LNCaP clone FGC (cell line): Measurements from ENCODE around the gene SUOX.

Experiments used
- DNase-seq: peaks from one replicate; pipeline ENCODE4 v3.0.0-alpha.2; 2011; ENCODE audit warnings: low read depth
- H3K4me3 ChIP-seq: 2 replicates; pipeline ENCODE4 v1.5.1; 2011; ENCODE audit warnings: mild to moderate bottlenecking, low read depth, low read length, control low read depth
- TF ChIP-seq, protein P1 (sequence below): IDR thresholded peaks from 2 replicates; pipeline ENCODE4 v1.5.1; 2012; ENCODE audit warnings: mild to moderate bottlenecking; ENCODE audit not compliant: control insufficient read depth, insufficient read depth; ENCODE audit errors: extremely low read depth

SUOX gene

DNA sequence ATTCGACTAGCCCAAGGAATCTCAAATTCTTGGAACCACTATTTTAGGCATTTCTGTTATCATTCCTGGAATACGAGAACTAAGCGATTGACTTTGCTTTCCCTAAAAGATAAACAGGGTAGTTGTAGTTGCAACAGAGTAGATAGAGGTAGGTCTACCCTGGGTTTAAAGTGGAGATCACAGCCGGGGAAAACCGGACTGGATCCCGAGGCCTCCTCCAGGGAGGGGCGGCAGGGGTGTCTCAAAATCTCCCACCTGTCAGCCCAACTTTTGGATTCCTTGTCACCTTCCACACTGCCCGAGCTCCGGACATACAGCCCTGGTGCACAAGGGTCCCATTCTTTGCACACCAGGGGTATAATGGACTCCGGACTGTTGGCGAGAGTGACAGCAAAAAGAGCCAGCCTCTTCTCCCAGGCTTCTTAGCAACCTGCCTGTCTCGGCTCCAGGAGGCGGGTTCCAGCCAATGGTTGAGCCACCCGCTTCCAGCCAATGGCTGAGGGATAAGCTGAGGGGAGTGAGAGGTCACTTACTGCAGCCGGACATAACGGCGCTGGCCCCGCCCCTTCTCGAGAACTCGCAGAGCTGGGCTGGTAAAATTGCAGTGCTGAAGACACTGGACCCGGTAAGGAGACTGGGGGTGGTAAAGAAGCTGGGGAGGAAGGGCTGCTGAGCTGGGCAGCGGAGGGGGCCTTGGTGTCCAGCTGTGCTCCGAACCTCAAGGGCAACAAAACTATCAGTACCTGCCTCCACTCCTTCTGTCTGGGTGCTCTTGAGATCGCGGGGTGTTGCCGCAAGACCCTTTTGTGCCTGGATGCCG lies at the start of gene SUOX:
Gene SUOX (plus strand): TSS at position 562 of the 820 bp plus-strand sequence. CDS start 4,946 bp downstream, outside the sequence.
- DNase-seq, result peak; percentile 95
- peak within 1 kb of the TSS; percentile 76 for H3K4me3 ChIP-seq
- TF ChIP-seq, protein P1, sequence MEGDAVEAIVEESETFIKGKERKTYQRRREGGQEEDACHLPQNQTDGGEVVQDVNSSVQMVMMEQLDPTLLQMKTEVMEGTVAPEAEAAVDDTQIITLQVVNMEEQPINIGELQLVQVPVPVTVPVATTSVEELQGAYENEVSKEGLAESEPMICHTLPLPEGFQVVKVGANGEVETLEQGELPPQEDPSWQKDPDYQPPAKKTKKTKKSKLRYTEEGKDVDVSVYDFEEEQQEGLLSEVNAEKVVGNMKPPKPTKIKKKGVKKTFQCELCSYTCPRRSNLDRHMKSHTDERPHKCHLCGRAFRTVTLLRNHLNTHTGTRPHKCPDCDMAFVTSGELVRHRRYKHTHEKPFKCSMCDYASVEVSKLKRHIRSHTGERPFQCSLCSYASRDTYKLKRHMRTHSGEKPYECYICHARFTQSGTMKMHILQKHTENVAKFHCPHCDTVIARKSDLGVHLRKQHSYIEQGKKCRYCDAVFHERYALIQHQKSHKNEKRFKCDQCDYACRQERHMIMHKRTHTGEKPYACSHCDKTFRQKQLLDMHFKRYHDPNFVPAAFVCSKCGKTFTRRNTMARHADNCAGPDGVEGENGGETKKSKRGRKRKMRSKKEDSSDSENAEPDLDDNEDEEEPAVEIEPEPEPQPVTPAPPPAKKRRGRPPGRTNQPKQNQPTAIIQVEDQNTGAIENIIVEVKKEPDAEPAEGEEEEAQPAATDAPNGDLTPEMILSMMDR, result no peak

DNA sequence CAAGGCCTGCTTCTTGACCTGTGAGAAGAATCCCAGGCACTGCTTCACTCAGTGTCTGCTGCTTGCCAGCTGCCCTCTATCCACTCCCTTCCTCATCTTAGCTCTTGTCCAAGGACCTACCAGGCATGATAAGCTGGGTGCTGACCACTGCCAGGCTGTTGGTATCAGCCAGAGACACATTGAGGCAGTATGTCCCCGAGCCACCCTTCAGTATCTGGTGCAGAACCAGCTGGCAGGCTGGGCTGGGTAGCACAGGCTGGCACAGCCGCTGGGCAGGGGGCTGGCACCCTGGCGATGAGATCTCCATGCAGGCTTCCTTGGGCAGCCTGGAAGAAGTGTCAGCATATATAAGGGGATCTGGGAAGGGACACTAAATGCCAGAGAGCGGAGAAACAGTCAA lies 41.7 kb upstream of the SUOX start:
- no peak overlapping the region for H3K4me3 ChIP-seq
- TF ChIP-seq, protein P1, result no peak
- no peak for DNase-seq

DNA sequence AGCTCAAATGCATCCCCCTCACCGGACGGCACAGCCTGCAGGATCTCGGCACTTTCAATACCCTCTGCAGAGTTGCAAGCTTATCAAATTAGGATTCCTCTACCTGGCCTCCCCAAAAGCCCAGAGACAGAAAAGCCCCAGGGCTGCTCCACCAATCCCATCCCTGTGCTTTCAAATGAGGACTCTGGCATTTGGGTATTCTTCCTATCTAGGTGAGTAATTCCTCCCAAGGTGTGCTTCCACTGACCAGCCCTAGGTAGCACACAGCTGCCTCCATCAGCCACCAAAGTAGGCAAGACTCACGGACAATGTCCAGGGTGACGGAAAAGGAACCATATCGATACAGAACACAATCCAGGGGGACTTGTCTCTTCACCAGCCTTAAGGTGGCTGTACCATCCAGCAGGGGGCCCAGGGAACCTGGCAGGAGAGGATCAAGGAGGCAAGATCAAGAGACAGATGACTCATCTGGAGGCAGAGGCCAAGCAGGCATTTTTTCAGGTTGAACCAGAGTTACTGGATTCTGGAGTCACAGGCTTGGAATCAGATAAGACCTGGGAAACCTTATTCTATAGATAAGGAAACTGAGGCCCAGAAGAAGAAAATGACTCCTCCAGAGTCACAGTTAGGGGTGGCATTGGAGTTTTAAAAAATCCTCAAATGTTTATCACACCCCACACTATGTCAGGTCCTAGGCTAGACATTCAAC lies 41.1 kb upstream of the SUOX start:
- DNase-seq, result peak; percentile 78
- H3K4me3 ChIP-seq, result no peak overlapping the region
- TF ChIP-seq, protein P1, result peak; percentile 19; the same call in 1 of the 2 replicates

DNA sequence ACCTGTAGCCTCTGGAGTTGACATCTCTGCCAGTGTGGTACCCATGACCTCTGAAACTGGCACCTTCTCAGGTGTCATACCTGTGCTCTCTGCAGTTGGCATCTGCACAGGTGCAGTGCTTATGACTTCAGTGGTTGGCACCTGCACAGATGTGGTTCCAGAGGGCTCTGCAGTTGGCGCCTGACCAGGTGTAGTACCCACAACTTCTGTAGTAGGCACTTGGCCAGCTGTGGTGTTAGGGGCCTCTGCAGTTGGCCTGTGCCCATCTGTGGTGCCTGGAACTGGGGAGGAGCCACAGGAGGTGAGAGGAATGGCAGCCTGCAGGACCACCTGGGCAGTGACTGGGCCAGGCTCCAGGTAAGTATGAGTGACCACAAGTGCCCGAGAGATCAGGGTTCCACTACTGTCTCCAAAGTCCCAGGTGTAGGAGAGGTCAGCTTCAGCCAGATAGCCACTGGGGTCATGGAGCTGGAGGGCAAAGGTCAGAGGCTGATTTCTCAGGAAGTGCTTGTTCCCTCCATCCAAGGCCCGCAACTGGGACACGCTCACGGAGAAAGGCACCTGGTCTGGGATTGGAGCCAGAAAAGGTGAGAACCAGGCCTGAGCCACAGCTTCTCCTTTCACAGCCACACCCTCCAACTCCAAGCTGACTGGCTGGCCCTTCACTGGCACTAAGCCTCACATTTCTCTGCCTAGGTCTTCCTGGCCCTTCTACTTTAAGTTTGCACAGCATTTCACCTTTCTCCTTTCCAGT lies 39.8 kb upstream of the SUOX start:
- TF ChIP-seq, protein P1, result no peak
- DNase-seq, result peak; percentile 81
- H3K4me3 ChIP-seq, result no peak overlapping the region

DNA sequence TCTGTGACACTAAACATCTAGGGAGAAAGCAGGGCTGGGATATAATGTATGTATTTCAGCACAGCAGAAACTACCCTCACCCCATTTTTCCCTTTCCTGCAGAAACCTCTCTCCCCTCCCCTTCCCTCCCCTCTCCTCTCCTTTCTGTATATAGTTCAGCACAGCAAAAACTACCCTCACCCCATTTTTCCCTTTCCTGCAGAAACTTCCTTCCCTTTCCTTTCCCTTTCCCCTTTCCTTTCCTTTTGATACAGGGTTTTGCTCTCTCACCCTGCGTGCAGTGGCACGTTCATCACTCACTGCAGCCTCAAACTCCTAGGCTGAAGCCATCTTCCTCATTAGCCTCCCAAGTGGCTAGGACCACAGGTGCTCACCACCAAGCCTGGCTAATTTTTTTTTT lies 33.3 kb upstream of the SUOX start:
- no peak for DNase-seq
- TF ChIP-seq, protein P1, result no peak
- no peak overlapping the region for H3K4me3 ChIP-seq

DNA sequence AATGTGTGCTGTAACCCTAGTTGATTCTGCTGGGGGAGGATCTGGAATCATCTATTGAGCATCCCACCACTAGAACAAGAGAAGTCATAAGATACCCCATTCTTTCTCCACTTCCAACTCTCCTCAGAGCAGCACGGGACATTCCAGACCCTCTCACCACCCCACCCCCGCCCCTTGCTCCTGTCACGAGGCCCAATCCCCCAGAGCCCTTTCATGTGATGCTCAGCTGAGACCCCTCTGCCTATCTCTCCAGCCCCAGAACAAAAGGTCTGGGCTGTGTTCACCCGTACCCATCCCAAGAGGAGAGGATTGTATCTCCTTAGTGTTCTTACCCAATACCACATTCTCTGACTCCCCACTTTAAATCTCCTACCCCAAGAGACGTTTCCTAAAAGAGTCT lies 31.8 kb upstream of the SUOX start:
- DNase-seq, result no peak
- TF ChIP-seq, protein P1, result no peak
- H3K4me3 ChIP-seq, result no peak overlapping the region
